NCI-H146 (cell line): ENCODE results near the gene RPP25.
"Not testable (repeated sequence)": the region's sequence is repeated elsewhere in the genome, so short reads cannot be mapped to it uniquely, and the experiment has no call there.

Experiments
- DNase-seq: peaks from one replicate; lab custom pipeline; 2025; lab: John Stamatoyannopoulos, UW

Gene RPP25

DNA sequence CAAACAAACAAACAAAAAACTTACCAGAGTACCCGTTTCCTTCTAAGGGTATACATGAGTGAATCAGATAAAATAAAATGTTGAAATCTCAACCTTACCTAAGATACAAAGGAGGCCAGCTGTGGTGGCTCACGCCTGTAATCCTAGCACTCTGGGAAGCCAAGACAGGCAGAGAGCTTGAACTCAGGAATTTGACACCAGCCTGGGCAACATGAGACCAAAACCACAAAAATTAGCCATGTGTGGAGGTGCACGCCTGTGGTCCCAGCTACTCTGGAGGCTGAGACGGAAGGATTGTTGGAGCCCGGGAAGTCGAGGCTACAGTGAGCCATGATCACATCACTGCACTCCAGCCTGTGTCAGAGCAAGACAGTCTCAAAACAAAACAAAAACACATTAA, 38.9 kb downstream of the RPP25 start:
- DNase-seq: no peak

DNA sequence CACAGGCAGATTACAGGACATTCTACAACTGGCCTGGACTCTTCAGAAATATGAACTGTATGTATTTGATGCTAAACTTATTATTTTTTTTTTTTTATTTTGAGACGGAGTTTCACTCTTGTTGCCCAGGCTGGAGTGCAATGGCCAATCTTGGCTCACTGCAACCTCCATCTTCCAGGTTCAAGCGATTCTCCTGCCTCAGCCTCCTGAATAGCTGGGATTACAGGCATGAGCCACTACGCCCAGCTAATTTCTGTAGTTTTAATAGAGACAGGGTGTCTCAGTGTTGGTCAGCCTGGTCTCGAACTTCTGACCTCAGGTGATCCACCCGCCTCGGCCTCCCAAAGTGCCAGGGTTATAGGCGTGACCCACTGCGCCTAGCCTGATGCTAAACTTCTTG, 42.8 kb downstream of the RPP25 start:
- DNase-seq: not testable (repeated sequence)

DNA sequence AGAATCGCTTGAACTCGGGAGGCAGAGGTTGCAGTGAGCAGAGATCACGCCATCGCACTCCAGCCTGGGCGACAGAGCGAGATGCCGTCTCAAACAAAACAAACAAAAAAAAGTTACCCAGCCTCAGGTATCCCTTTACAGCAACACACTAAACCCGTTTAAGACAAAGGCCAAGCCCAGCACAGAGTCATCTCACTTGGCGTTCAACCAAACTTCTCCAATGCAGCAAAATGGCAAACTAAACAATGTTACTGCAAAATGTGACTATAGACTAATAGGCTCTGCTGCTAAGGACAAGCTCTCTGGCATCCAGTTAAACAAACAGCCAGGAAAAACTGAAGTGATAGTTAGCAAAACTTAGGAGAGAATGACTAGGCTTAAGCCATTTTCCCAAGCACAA, 43.5 kb downstream of the RPP25 start:
- DNase-seq: no peak

DNA sequence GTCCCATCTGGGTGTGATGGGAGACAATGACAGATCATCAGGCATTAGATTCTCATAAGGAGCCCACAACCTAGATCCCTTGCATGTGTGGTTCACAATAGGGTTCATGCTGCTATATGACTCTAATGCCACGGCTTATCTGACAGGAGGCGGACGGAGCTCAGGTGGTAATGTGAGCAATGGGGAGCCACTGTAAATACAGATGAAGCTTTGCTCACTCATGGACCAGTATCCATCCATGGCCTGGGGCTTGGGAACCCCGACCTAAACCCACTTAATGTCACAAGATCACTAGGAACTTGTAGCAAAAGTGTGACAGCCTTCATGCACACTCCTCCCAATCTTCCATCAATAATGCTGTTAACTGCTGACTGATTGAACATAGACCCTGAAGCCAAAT, 47.9 kb downstream of the RPP25 start:
- DNase-seq: no peak

DNA sequence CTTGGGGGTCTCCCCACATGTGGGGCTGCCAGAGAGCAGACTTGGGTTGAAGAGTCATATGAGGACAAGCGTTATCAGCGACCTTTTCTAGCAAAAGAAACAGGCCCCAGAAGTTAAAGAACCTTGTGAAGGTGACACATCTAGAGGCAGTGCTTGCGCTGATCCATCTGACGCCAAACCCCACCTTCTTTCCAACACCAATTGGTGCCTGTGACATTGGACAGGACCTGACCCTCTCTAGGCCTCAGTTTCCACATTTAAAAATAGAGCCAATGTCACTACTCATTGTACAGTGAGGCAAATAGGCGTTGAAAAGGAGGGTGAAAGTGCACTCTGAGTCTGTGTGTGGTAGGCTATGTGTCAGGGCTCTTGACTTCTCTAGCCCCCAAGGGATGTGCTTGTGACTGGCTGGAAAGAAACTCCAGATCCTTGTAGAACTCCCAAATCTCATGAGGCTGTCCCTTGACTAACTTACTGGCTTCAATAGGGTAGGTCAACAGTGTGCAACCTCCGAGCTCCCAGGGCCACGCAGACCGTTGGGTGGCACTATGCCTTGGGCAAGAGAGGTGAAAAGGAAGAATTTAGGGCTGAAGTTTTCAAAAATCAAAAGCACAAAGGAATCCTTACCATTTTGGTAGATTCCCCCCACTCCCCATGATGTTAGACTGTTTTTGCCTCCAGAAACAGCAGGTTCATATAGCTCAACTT, 49.3 kb downstream of the RPP25 start:
- DNase-seq: no peak

DNA sequence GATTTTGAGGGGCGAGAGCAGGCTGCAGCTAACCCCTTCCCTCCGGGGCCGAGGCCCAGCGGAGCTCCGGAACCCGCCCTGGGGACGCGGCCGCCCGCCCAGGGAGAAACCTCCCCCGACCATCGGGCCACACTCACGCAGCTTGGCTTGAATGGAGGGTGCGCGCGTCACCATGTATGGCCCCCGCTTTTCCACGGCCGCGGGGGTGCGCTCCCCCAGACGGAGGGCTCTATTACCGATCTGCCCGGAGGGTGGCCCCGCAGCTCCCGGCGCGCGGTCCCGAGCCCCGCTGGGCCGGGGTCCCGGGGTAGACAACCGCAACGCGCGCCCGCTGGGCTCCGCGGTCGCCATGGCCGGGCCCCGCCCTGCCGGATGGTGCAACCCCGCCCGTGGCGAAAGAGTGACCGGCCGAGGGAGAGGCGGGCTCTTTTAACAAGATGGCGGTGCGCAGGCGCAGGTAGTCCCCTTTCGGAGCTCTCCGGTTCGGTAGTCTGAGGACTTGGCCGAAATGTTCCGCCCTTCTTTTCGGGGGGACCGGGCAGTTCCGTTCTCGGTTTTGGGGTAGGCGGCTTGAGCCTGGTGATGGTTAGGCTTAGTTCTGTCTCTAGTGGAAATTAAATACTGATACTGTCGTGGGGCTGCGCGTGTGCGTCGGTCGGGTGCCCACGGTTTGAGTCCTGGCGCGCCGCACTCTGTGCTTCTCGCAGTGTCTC, 50.0 kb downstream of the RPP25 start, which contains the start of gene FAM219B:
Gene FAM219B (minus strand): TSS at position 402 of the 713 bp plus-strand sequence. CDS start 51 bp downstream, at position 351.
- peak; percentile 79 for DNase-seq

DNA sequence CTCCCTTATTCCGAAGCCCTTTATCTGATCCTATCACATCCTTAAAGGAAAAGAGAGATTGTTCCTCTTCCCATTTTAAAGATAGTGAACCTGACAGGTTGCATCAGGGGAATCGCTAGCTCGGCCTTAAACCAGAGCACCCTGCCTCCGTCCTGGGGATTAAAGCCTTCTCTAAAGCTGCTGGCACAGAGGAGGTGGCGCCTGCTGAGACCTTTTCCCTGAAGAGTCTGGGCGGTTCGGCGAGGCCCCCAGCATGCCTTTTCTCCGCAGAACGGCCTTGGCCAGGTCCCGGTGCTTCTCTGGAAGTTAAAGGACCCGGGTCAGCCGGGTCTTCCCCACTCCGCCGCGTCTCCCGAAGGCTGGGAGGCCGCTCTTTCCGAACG, 50.5 kb downstream of the RPP25 start:
- no peak for DNase-seq
